Measurements from ENCODE around the gene DNER.

The DNER gene

DNA sequence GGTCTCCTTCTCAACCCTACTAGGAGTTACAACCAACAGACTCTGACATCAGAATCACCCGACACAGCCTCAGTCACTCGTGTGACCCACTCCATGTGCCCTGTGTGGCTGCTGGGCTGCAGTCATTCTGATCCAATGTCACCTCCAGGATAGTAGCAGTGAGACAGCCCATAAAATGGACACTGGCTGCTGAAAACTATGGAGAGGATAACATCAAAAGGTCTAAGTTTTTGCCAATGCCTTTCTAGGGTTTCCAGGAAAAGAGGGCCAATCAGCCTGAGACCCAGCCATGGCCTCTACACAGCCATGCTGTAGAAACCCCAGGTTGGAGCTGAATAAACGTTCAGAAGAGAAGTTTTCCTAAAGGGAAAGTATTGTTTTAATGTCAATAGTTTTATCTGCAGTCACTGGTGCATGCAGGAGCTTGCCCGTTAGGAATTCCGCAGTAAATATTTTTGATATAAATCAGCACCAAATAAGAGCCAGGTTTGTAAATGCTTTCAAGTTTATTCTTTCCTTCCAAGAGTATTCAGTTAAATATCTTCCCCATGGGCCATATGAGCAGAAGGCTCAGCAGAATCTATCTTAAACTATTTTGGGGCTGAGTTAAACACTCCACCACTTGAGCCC lies 351.1 kb downstream of the DNER start:
- H3K9me3 ChIP-seq (ENCODE audit: control insufficient read depth, low read length): no peaks in the 10 kb centered on the region
- H3K27ac ChIP-seq: no peak overlapping the region
- H3K36me3 ChIP-seq (ENCODE audit: control insufficient read depth, insufficient read depth, low read length): no peaks in the 10 kb centered on the region
- H3K27me3 ChIP-seq (ENCODE audit: control insufficient read depth, insufficient read depth, low read length): no peaks in the 10 kb centered on the region
- H3K4me3 ChIP-seq (ENCODE audit: low read depth, low read length): no peak overlapping the region
- no peaks in the 10 kb centered on the region for H3K4me1 ChIP-seq
- H3K79me2 ChIP-seq: no peaks in the 10 kb centered on the region
- no peak overlapping the region for H2AFZ ChIP-seq
- no peak overlapping the region for H3K4me2 ChIP-seq (ENCODE audit: low read length)
- TF ChIP-seq, protein P1, sequence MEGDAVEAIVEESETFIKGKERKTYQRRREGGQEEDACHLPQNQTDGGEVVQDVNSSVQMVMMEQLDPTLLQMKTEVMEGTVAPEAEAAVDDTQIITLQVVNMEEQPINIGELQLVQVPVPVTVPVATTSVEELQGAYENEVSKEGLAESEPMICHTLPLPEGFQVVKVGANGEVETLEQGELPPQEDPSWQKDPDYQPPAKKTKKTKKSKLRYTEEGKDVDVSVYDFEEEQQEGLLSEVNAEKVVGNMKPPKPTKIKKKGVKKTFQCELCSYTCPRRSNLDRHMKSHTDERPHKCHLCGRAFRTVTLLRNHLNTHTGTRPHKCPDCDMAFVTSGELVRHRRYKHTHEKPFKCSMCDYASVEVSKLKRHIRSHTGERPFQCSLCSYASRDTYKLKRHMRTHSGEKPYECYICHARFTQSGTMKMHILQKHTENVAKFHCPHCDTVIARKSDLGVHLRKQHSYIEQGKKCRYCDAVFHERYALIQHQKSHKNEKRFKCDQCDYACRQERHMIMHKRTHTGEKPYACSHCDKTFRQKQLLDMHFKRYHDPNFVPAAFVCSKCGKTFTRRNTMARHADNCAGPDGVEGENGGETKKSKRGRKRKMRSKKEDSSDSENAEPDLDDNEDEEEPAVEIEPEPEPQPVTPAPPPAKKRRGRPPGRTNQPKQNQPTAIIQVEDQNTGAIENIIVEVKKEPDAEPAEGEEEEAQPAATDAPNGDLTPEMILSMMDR (IDR thresholded peaks at IDR 0.05): no peak
- no peak overlapping the region for H3K9ac ChIP-seq

DNA sequence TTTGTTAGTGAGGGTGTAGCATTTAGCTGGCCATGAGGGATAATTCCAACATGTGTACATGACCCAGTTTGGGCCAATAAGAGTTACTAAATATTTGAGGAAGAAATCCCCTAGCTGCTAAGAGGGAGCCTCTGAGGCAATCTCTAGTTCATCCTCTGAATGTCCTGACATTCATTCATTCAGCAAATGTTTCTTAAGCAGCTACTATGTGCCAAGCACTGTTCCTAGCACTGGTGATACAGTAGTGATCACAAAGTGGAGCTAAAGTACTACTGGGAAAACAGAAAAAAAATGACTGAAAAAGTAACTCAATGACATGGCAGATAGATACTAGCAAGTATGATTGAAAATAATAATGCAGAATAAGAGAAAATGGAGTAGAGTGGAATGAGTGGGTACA lies 363.5 kb downstream of the DNER start:
- H3K27ac ChIP-seq: no peak overlapping the region
- no peak overlapping the region for H3K4me3 ChIP-seq (ENCODE audit: low read depth, low read length)
- no peaks in the 10 kb centered on the region for H3K4me1 ChIP-seq
- no peaks in the 10 kb centered on the region for H3K27me3 ChIP-seq (ENCODE audit: control insufficient read depth, insufficient read depth, low read length)
- TF ChIP-seq, protein P1 (IDR thresholded peaks at IDR 0.05): no peak
- no peaks in the 10 kb centered on the region for H3K79me2 ChIP-seq
- H2AFZ ChIP-seq: no peak overlapping the region
- H3K9me3 ChIP-seq (ENCODE audit: control insufficient read depth, low read length): no peaks in the 10 kb centered on the region
- no peaks in the 10 kb centered on the region for H3K36me3 ChIP-seq (ENCODE audit: control insufficient read depth, insufficient read depth, low read length)
- no peak overlapping the region for H3K4me2 ChIP-seq (ENCODE audit: low read length)
- H3K9ac ChIP-seq: no peak overlapping the region

DNA sequence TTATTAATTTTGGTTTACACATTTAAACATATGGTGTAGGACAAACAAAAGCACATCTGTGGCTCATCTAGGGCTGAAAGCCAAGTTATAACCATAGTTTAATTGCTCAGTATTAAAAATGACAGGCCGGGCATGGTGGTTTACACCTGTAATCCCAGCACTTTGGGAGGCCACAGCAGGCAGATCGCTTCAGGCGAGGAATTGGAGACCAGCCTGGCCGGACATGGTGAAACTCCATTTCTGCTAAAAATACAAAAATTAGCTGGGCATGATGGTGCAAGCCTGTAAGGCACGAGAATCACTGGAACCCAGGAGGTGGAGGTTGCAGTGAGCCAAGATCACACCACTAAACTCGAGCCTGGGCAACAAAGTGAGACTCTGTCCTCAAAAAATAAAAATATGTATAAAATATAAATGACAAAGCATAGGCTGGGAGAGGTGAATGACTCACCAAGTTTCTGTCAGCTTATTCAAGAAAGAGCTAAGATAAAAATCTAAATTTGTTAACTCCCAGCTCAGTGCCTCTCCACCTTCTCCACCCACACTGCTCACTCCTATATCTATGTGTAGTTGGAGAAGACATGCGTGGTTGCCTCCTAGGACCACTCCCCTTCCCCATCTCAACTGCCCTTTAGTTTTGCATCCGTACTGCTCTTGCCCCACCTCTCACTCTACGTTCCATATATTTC lies 364.1 kb downstream of the DNER start:
- Histone ChIP-seq H3K79me2 (no peaks in the 10 kb centered on the region), H2AFZ (no peak overlapping the region), H3K27ac (no peak overlapping the region), H3K36me3 (ENCODE audit: control insufficient read depth, insufficient read depth, low read length) (no peaks in the 10 kb centered on the region), H3K4me1 (no peaks in the 10 kb centered on the region), H3K27me3 (ENCODE audit: control insufficient read depth, insufficient read depth, low read length) (no peaks in the 10 kb centered on the region), H3K4me2 (ENCODE audit: low read length) (no peak overlapping the region), H3K9ac (no peak overlapping the region), H3K4me3 (ENCODE audit: low read depth, low read length) (no peak overlapping the region), H3K9me3 (ENCODE audit: control insufficient read depth, low read length) (no peaks in the 10 kb centered on the region)
- TF ChIP-seq, protein P1 (IDR thresholded peaks at IDR 0.05): no peak

DNA sequence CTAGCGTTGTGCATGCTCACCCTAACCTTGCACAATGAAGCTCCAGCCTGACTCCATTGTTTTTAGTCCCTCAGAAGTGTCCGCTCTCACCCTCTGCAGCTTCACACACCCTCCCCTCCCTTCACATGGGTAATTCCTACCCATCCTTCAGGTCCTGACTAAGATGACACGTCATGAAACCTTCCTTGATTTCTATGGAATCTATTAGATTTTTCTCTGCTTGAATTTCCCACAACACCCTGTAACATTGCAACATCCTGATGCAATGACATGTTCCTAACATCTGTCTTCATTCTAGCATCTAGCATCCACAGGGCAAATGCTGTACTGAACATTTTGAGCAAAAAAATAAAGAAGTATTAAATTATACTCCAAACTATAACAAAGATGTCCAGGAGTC lies 366.2 kb downstream of the DNER start:
- H2AFZ ChIP-seq: no peak overlapping the region
- no peak overlapping the region for H3K4me3 ChIP-seq (ENCODE audit: low read depth, low read length)
- no peaks in the 10 kb centered on the region for H3K36me3 ChIP-seq (ENCODE audit: control insufficient read depth, insufficient read depth, low read length)
- TF ChIP-seq, protein P1 (IDR thresholded peaks at IDR 0.05): no peak
- H3K9ac ChIP-seq: no peak overlapping the region
- H3K27me3 ChIP-seq (ENCODE audit: control insufficient read depth, insufficient read depth, low read length): no peaks in the 10 kb centered on the region
- no peaks in the 10 kb centered on the region for H3K79me2 ChIP-seq
- H3K4me2 ChIP-seq (ENCODE audit: low read length): no peak overlapping the region
- H3K9me3 ChIP-seq (ENCODE audit: control insufficient read depth, low read length): no peaks in the 10 kb centered on the region
- no peaks in the 10 kb centered on the region for H3K4me1 ChIP-seq
- no peak overlapping the region for H3K27ac ChIP-seq
